ENCODE results near the gene KLF3.
"Not testable (repeated sequence)": the region's sequence is repeated elsewhere in the genome, so short reads cannot be mapped to it uniquely, and the experiment has no call there.

KLF3 gene
- 89.3 to 166 reads per million in 2 donors for total RNA-seq

DNA sequence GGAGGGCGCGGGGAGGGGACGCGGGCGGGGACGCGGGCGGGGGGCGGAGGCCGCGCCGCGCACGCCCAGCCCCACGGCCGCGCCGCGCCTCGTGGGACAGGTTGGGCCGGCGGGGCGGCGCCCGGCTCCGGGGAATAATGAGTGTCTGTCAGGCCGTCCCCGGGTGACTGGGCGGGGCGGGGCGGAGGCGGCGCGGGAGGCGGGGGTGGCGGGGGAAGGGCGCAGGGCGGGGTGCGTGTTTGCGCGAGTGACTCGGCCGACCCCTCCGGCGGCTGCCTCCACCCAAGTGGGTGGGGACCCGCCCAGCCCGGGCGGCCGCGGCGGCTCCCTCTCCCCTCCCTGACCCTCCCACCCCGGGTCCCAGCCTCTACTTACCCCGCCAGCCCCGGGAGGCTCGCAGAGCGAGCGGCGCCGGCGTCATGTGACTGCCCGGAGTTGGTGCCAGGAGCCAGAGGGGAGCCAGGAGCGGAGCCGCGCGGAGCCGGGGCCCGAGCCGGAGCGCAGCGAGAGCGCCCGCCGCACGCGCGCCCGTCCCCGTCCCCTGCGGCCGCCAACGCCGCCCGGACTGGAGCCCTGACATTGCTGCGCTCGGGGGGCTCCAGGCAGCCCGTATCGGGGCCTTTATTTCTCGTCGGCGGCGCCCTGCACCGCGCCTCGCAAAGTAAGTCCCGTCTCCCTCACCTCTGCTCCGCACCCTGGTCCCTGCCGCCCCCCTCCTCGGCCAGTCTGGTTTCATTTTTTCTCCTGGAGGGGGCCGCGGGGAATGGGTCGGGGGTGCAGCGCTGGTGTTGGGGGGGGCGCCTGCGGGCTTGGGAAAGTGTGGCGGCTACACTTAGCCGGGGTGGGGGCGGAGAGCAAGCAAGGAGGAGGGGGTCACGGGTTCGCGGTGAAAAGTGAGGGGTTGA, at the start of gene KLF3:
KLF3 (plus strand) TSS at position 399 of the 905 bp plus-strand sequence. CDS start 16,427 bp downstream, outside the sequence.
- DNase-seq, result peak; percentile 96

DNA sequence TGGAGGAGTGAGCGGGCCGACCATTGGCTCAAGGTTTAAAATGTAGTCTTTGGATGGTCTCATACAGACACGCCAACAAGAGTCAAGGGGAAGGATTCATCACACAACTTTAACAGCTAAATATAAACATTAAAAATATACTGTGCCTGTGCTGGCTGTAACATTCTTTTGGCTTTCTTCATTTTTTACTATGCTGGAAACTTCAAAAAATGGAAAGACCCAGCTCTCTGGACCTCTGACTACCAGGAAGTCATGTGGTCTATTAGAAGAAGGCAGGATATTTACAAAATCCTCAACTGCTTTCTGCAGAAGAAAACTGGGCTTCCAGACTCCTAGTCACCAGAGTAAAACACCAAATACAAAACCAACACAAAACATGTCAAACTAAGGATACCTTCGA, 49.8 kb upstream of the KLF3 start:
- DNase-seq, result no peak

DNA sequence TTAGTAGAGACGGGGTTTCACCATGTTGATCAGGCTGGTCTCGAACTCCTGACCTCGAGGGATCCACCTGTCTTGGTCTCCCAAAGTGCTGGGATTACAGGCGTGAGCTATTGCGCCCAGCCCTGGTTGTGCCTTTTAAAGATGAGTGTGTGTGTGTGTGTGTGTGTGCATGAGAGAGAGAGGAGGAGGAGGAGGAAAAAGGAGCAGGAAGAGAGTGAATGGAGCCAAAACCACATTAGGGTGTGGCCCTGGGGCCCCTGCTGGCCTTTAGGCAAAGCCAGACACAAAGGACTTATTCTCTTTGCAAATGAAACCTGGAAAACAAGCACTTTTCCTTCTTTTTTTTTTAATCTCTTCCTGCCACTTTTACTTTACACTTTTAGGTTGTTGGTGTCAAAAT, 48.2 kb upstream of the KLF3 start:
- no peak for DNase-seq

DNA sequence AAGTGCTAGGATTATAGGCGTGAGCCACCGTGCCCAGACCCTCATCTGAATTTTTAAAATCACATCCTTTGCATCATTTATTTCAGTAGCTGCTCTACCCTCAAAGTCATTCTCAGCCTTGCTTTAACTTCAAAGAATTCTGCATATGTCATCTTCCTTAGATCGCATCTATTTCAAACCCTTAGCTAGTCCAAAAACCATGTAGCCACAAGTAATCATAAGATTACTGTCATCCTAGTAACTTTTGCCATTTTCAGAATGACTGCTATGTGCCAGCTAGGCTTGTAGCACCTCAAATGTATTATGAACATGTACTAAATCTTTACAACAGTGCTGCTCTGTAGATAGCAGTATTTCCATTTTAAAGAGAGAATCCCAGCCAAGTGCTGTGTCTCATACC, 45.5 kb upstream of the KLF3 start:
- DNase-seq, result no peak

DNA sequence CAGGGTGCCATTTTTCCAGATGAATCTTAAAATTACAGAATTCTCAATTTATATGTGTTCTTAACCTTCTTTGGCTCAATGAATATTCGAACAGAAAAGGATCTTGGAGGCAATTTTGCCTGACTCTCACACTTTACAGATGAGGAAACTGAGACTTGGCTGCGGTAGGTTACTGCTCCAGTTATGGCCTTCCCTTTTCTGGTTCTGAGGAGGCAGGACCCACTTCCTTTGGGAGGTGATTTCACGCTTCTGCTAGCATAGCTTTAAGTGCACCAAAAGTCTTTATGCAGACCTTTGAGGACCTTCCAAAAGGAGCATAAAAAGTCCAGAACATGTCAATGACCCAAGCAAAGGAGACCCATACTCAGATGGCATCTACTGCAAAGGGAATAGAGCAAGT, 44.7 kb upstream of the KLF3 start:
- no peak for DNase-seq

DNA sequence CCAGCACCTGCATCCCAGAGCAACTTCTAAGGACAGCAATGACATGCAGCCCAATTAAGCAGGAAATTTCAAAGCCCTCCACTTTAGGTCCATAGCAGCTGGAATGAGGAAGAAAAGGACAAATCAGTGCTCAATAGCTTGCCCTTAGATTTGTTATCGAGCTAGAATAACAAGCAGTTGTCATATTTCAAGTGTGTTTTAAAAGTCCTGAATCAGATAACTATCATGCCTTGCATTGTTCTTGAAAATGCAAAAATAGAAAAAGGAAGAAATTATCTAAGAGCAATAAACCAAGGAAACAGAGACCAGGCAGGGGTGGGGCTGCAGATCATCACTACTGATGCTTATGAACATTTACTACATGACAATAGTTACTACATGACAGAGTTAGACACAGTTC, 43.9 kb upstream of the KLF3 start:
- no peak for DNase-seq

DNA sequence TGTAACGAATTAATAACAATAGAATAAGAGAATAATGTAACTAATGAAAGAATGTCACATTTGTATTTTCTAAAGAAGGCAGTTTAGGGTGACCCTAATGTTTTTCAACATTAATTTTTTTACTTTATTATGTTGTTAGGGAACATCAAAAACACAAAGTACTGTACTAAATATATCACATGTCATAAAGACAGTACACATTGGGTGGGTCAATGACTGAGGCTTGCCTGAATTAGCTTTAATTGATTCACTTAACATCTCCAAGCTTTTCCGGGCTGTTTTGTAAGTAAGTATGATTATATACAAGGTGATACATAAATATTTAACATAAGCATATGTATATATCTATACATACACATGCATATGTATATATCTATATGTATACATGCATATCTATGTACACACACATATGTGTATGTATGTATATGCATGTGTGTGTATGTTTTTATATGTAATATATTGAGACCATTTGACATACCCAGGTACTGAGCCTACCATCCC, 43.4 kb upstream of the KLF3 start:
- no peak for DNase-seq

DNA sequence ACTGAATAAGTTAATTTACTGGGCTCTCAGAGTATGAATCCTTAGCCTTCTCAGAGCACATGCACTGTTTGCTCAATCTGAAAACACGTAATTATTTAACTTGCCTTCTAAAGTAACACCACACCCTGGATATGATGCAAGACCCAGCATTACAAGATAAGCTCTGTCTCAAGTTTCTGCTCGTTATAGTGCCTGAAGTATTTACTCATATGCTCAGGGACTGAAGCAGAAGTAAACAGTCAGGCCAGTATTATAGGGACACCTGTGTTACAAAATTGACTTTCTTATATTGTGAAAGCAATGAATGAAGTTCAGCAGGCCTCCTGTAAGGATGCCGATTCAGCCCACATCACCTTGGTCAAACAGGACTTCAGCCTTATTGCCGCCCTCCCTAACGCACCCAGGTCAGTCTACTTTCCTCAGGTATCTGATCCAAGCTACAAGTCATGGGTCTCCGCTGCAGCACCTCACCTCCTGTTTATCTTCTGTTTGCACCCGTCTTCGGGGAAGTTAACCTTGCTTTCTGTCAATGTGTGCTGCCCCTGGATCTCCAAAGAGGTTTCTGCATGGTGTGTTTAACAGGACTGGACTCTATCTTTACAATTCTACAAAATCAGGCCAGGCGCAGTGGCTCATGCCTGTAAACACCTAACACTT, 42.8 kb upstream of the KLF3 start:
- DNase-seq, result no peak

DNA sequence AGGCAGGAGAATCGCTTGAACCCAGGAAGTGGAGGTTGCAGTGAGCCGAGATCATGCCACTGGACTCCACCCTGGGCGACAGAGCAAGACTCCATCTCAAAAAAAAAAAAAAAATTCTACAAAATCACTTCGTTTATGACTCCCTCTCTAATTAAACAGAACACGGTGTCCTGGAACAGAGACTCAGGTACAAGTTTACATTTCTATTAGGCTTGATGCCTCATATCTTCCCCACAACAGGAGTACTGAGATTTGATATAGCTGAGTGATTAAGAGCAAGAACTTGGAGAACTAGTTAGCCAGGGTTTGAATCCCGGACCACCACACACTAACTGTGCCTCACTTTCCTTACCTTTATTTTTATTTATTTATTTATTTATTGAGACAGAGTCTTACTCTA, 42.2 kb upstream of the KLF3 start:
- DNase-seq, result no peak

DNA sequence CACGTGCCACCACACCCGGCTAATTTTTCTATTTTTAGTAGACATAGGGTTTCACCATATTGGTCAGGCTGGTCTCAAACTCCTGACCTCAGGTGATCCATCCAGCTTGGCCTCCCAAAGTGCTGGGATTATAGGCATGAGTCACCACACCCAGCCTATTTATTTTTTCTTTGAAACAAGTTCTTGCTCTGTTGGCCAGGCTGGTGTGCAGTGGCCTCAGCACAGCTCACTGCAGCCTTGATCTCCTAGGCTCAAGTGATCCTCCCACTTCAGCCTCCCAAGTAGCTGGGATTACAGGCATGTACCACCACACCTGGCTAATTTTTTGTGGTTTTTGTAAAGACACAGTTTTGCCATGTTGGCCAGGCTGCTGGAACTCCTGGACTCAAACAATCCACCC, 41.7 kb upstream of the KLF3 start:
- DNase-seq, result not testable (repeated sequence)

DNA sequence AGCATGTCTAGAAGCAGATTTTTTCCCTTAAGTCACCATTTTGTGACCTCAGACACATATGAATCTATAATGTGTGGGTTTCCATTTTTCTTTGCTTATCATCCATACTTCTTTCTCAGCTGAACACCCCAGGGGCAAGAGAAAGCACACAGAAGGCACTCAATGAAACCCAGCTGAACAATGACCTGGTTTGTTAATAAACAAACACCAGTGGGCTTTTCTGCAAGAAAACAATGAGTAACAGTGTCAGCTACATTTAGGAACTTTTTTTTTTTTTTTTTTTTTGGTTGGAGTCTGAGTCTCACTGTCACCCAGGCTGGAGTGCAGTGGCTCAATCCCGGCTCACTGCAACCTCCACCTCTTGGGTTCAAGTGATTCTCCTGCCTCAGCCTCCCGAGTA, 40.7 kb upstream of the KLF3 start:
- no peak for DNase-seq

DNA sequence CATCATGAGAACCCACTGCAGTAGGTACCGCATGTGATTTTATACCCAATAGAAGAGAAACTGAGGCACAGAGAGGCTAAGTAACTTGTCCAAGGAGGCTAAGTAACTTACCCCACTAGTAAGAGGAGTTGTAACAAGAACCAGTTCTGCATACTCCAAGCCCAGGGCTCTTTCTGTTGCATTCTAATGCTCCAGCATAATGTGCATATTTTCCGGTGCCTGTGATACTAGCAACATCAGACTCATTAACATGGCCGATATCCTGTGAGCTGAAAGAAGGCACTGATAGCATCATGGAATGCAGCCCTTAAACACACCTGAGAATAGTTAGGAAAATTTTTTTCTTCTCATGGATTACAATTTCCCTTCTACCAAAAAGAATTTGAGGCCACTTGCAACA, 39.7 kb upstream of the KLF3 start:
- no peak for DNase-seq

DNA sequence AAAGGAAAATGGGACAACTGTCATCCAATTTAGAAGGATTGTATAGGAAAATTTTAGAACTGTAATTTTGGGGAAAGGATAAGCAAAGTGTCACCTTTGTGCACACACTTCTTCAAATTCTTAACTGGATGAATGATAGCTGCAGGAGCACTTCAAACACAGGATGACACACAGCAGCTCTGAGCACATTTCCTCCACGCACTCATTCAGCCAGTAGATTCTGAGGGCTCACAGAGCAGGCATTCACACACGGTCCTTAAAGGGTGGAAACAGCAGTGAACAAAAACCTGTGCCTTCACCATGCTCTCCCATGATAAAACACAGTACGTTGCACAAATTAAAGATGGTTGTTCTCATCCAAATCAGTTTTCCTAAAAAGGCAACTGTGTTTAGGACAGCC, 38.5 kb upstream of the KLF3 start:
- DNase-seq, result no peak

DNA sequence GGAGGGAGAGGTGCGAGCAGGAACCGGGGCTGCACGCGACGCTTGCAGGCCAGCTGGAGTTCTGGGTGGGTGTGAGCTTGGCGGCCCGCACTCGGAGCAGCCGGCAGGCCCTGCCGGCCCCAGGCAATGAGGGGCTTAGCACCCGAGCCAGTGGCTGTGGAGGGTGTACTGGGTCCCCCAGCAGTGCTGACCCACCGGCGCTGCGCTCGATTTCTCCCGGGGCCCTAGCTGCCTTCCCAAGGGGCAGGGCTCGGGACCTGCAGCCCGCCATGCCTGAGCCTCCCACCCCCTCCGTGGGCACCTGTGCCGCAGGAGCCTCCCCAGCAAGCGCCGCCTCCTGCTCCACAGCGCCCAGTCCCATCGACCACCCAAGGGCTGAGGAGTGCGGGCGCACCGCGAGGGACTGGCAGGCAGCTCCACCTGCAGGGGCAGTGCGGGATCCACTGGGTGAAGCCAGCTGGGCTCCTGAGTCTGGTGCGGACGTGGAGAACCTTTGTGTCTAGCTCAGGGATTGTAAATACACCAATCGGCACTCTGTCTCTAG, 37.0 kb upstream of the KLF3 start:
- DNase-seq, result not testable (repeated sequence)

DNA sequence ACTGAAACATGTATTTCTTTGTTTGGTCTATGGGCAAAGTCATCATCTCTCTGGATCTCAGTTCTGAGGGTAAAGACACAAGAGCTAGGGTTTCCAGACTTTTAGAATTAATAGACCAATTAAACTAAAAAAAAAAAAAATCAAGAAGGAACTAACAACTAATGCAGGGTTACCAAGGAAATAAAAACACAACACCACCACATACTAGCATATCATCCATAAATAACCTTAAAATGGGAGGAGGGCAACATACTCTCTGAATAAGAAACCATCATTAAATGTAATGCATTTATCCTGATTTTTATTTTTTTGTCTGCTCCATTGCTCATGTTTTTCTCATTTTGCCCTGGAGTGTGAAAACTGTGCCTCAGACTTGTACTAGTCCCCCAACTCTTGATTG, 33.5 kb upstream of the KLF3 start:
- DNase-seq, result no peak

DNA sequence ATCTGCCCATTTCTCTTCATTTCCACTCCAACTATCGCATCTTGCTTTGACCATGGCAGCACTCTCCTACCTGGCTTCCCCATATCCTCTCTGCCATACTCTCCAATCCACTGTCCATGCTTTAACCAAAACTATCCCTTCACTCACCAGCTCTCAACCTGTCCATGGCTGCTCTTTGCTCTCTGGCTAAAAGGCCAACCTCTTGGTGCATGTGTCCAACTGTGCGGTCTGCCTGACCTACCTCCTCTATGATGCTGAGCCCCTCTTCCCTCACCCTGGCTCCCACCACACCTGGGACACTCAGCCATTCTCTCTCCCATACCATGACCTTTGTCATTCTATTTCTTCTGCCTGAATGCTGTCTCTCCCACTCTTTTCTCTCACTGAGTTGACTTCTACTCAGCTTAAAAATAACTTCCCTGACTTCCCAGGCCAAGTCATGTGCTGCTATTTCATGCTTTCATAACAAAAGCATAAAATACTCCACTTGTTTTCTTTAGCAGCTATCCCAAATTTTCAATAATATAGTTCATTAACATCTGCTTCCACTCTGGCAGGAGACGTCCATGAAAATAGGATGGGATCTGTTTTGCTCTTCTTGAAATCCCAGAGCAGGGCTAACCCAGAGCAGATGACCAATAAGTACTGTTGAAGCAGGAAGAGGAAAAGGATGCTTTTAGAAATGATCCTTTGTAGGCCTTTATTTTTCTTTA, 29.8 kb upstream of the KLF3 start:
- DNase-seq, result no peak

DNA sequence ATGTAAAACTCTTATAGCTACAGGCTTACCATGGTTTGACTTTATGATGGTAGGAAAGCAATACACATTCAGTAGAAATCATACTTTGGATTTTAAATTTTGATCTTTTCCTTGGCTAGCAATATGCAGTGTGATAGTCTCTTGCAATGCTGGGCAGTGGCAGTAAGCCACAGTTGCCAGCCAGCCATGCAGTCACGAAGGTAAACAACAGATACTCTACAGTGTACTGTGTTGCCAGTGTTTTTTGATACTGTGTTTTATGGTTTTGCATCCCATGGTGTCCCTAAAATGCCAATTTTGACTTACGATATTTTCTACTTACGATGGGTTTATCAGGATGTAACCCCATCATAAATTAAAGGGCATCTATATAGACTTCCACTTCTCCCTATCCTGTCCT, 24.8 kb upstream of the KLF3 start:
- DNase-seq, result no peak

DNA sequence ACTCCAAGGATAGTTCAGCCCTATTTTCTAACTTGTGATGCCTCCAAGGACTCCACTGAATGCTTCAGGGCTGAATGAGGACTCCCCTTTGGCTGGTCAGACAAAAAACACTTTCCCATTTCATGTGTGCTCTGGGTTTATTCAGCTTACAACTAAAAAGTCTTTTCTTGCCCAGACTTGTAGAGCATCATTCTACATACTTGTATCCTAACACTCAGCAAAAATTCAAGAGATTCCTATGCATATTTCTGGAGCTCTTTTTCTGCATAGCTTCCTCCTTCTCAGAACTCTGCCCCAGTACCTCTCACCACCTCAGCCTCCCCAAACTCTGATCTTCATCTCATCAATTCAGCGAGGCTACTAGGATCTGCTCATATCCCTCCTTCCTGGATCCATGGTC, 22.2 kb upstream of the KLF3 start:
- no peak for DNase-seq

DNA sequence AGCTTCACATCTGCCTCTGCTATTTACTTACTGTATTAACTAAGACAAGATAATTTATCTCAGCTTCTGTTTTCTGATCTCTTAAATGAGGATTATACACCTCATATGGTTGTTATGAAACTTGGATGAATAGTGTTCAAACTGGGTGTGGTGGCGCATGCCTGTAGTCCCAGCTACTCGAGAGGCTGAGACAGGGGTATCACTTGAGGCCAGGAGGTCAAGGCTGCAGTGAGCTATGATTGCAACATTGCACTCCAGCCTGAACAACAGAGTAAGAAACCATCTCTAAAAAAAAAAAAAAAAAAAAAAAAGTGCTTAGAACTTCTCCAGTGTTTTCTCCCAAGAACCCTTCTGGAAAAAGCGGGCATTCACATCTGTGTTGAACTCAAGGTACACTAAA, 19.8 kb upstream of the KLF3 start:
- no peak for DNase-seq

DNA sequence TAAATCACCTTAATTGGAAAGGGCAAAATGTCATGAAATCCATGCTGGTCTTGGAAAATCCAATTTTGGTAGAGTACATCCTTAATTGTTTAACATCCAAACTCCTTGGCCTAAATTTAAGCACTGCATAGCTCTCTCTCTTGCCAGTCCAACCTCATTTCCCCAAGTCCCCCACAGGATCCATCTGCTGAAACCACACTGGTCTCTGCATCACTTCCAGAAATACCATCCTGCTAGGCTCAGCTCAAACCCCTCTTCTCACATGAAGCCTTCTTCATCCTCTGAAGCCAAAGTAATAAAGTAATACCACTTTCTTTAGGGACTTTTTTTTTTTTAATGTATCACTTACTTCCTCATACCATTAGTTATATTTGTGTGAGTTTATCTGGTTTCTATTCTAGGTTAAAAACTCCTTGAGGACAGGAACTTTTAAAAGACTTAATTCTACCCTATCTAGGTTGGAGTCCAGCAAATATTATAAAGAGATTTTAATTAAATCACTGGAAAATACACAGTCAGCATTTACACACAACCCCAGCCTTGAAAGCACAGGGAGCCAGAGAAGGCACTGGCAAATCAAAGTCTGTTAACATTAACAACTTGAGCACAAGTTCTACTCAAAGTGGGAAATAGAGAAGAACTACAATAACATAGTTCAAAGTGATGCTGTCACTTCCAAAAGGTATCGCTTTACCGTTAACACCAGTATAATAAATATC, 16.7 kb upstream of the KLF3 start:
- DNase-seq, result no peak

DNA sequence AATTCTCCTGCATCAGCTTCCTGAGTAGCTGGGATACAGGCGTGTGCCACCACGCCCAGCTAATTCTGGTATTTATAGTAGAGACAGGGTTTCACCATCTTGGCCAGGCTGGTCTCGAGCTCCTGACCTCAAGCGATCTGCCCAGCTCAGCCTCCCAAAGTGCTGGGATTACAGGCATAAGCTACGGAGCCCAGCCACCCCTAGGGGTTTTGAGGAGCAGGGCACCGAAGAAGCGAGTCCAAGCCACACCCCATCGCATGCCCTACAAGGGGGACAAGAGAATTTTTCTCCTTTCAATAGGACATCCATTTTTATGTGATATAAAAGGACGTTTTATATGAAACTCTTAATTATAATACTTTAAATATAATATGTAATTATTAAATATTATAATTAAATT, 13.9 kb upstream of the KLF3 start:
- no peak for DNase-seq

DNA sequence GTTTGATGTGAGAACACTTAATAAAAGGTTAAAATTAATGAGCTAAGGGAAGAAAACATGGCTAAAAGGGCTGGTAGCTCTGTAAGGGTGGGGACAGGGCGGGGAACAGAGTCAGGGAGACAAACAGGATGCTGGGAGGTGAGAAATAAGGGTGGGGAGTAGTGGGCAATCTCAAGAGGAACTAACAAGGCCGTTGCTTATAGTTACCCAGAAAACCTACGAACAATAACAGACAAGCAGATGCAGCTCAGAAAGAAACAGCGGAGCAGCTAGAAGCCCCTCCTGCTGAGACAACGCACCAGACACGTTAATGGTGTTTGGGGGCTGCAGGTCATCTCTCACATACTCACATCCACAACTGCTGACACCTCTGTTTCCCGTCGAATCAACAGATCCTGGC, 9.7 kb upstream of the KLF3 start:
- DNase-seq, result no peak

DNA sequence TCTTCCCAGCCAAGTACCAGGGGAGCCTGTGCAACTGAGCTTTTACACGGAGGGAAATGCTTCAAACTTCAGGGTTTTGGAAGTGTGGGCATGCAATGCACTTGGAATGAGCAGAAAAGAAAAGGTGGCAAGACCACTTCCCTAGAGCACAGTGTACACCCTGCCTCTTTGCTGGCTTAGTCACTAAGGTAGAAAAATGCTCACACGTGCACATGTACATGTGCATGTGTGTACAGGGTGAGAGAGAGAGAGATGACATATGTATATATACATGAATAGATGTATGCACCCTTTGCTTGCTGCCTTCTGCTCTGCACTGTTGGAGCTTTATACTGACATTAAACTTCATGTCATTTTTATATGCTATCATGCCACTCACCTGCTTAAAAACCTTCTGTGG, 7.9 kb upstream of the KLF3 start:
- DNase-seq, result no peak
